Vagina (tissue), 2 donors: ENCODE data around the gene SIRT2.
A peak's percentile ranks its signal among the peaks of the same experiment; 100 is the strongest.

Experiments used
- POLR2A ChIP-seq, 2 donors: fragments of 450-650 bp; IDR thresholded peaks; one replicate each; pipeline ENCODE4 v1.6.1; 2017; ENCODE audit warnings: antibody characterized with exemption in 2 of 2, mild to moderate bottlenecking in 2 of 2, moderate library complexity in 2 of 2
- TF ChIP-seq, protein P1 (sequence below), 3 experiments: fragments of 450-650 bp in 2 of 3; fragments of 200-600 bp in 1 of 3; sonication (generic) in 1 of 3; IDR thresholded peaks; one replicate each; pipeline ENCODE4 v1.5.1; 2017 to 2019; ENCODE audit warnings: antibody characterized with exemption in 3 of 3, mild to moderate bottlenecking in 2 of 3, moderate library complexity in 2 of 3

DNA sequence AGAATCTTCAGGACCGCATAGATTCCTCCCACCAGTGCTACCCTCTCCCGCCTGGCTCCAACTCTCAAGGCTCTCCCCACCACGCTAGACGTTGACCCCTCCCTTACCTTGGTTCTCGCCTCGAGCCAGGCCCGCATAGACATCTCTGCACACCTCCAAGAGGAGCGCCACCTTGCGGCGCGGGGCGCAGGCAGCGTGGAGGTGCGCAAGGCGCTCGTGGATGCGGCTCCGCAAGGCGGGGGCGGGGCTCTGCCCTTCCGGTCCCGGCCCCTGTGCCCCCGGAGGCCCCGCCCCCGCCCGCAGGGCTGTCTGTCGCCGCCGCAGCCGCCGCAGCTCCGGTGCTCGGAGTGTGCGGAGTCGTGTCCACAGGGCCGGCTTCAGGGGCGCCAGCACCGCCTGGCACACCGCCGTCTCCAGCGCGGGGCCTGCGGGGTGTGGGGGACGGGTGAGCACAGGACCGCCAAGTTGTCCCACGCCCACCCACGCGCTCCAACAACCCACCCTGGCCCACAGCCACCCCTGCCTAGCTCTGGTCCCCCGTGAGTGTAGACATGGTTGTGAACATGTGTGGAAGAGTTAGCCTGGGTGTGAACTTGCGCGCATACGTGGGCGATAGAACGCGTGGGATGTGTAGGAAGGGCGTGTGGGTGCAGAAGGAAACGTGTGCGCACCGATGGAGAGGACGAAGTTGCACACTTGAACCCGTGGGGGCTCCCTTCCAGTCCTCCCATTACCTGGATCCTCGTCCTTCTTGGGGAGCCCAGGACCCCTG is 29.4 kb downstream of the SIRT2 start:
- TF ChIP-seq, protein P1, sequence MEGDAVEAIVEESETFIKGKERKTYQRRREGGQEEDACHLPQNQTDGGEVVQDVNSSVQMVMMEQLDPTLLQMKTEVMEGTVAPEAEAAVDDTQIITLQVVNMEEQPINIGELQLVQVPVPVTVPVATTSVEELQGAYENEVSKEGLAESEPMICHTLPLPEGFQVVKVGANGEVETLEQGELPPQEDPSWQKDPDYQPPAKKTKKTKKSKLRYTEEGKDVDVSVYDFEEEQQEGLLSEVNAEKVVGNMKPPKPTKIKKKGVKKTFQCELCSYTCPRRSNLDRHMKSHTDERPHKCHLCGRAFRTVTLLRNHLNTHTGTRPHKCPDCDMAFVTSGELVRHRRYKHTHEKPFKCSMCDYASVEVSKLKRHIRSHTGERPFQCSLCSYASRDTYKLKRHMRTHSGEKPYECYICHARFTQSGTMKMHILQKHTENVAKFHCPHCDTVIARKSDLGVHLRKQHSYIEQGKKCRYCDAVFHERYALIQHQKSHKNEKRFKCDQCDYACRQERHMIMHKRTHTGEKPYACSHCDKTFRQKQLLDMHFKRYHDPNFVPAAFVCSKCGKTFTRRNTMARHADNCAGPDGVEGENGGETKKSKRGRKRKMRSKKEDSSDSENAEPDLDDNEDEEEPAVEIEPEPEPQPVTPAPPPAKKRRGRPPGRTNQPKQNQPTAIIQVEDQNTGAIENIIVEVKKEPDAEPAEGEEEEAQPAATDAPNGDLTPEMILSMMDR (IDR thresholded peaks at IDR 0.05) = peak; percentile 24 to 87 (median 71)
- TF ChIP-seq POLR2A (IDR thresholded peaks at IDR 0.05) = no peak
